Vagina (tissue), 2 donors: Measurements from ENCODE around the gene ENPP6.

ENCODE experiments used
- CTCF ChIP-seq, 3 experiments: fragments of 450-650 bp in 2 of 3; fragments of 200-600 bp in 1 of 3; sonication (generic) in 1 of 3; IDR thresholded peaks; one replicate each; pipeline ENCODE4 v1.5.1; 2017 to 2019; ENCODE audit warnings: antibody characterized with exemption in 3 of 3, mild to moderate bottlenecking in 2 of 3, moderate library complexity in 2 of 3
- POLR2A ChIP-seq, 2 donors: fragments of 450-650 bp; IDR thresholded peaks; one replicate each; pipeline ENCODE4 v1.6.1; 2017; ENCODE audit warnings: antibody characterized with exemption in 2 of 2, mild to moderate bottlenecking in 2 of 2, moderate library complexity in 2 of 2
- POLR2AphosphoS5 ChIP-seq, 2 donors: sonication (generic); formaldehyde crosslinking; IDR thresholded peaks; one replicate each; pipeline ENCODE4 v1.9.0; 2017; ENCODE audit warnings: antibody characterized with exemption in 2 of 2, mild to moderate bottlenecking in 2 of 2, low read depth in 1 of 2; ENCODE audit not compliant: insufficient read depth in 1 of 2

GRCh38 chr4:184100297-184100885, 117.3 kb downstream of the ENPP6 start:
- TF ChIP-seq POLR2AphosphoS5 (IDR thresholded peaks at IDR 0.05; ENCODE audit: insufficient read depth in 1 of 2, low read depth in 1 of 2) (no peak), CTCF (IDR thresholded peaks at IDR 0.05) (no peak), POLR2A (IDR thresholded peaks at IDR 0.05) (no peak)
